Measurements from ENCODE around the gene UBASH3A.

UBASH3A gene

GRCh38 chr21:42440187-42440792, 36.6 kb downstream of the UBASH3A start:
- Histone ChIP-seq H2BK5ac (ENCODE audit: low read length) (no peak overlapping the region), H3K4me1 (ENCODE audit: control insufficient read depth in 2 of 2, insufficient read depth in 1 of 2, low read depth in 1 of 2, low read length in 2 of 2) (no peaks in the 10 kb centered on the region), H3K9ac (ENCODE audit: low read depth, low read length, poor library complexity) (no peak overlapping the region), H3K79me1 (ENCODE audit: low read depth, low read length) (no peaks in the 10 kb centered on the region), H3K27ac (replicated peaks; ENCODE audit: low read length) (no peak overlapping the region), H4K91ac (ENCODE audit: low read depth, low read length, poor library complexity) (no peak overlapping the region), H3K9me3 (replicated peaks in 1 of 2; ENCODE audit: control insufficient read depth in 2 of 2, insufficient read depth in 1 of 2, low read depth in 1 of 2, low read length in 2 of 2) (no peaks in the 10 kb centered on the region), H2BK15ac (ENCODE audit: low read length) (no peak overlapping the region), H2AFZ (ENCODE audit: low read length) (no peak overlapping the region), H4K8ac (ENCODE audit: low read depth, low read length) (no peak overlapping the region), H3K4me2 (ENCODE audit: insufficient read depth, low read length, poor library complexity, severe bottlenecking) (no peak overlapping the region), H3K23ac (ENCODE audit: low read depth, low read length, poor library complexity) (no peak overlapping the region), H3K14ac (ENCODE audit: low read length) (no peak overlapping the region), H3K4ac (ENCODE audit: low read length) (no peak overlapping the region), H3K4me3 (ENCODE audit: low read length in 2 of 2) (peak overlapping the region in 1 of 2 donors; percentile 55), H3K18ac (ENCODE audit: low read length) (peak overlapping the region; percentile 79), H3K36me3 (replicated peaks in 1 of 2; ENCODE audit: control insufficient read depth in 2 of 2, insufficient read depth in 2 of 2, low read length in 2 of 2) (no peaks in the 10 kb centered on the region), H2BK12ac (ENCODE audit: low read length) (no peak overlapping the region), H3K27me3 (ENCODE audit: control insufficient read depth in 3 of 3, insufficient read depth in 3 of 3, low read depth in 1 of 3, low read length in 3 of 3) (peaks cover 0 to 2% (median 0%) of the 10 kb centered on the region in 3 experiments), H2AK5ac (ENCODE audit: low read depth, low read length) (no peak overlapping the region), H2BK120ac (ENCODE audit: low read depth, low read length) (no peak overlapping the region)
- DNase-seq (ENCODE audit: low spot score): no peak
- WGBS, 2 donors (ENCODE audit: extremely low coverage in 2 of 2, insufficient read length in 2 of 2, insufficient replicate concordance in 1 of 2): no CpG with 5 or more reads among the region's 12 CpGs

GRCh38 chr21:42441963-42442362, 38.3 kb downstream of the UBASH3A start:
- Histone ChIP-seq H2AFZ (ENCODE audit: low read length) (no peak overlapping the region), H2BK15ac (ENCODE audit: low read length) (no peak overlapping the region), H3K4me3 (ENCODE audit: low read length in 2 of 2) (no peak overlapping the region), H4K8ac (ENCODE audit: low read depth, low read length) (no peak overlapping the region), H3K9ac (ENCODE audit: low read depth, low read length, poor library complexity) (no peak overlapping the region), H3K4me1 (ENCODE audit: control insufficient read depth in 2 of 2, insufficient read depth in 1 of 2, low read depth in 1 of 2, low read length in 2 of 2) (no peaks in the 10 kb centered on the region), H4K91ac (ENCODE audit: low read depth, low read length, poor library complexity) (no peak overlapping the region), H3K4me2 (ENCODE audit: insufficient read depth, low read length, poor library complexity, severe bottlenecking) (no peak overlapping the region), H2BK120ac (ENCODE audit: low read depth, low read length) (no peak overlapping the region), H3K27me3 (ENCODE audit: control insufficient read depth in 3 of 3, insufficient read depth in 3 of 3, low read depth in 1 of 3, low read length in 3 of 3) (peaks cover 0 to 2% (median 0%) of the 10 kb centered on the region in 3 experiments), H3K9me3 (replicated peaks in 1 of 2; ENCODE audit: control insufficient read depth in 2 of 2, insufficient read depth in 1 of 2, low read depth in 1 of 2, low read length in 2 of 2) (no peaks in the 10 kb centered on the region), H3K18ac (ENCODE audit: low read length) (no peak overlapping the region), H2AK5ac (ENCODE audit: low read depth, low read length) (no peak overlapping the region), H3K14ac (ENCODE audit: low read length) (no peak overlapping the region), H3K23ac (ENCODE audit: low read depth, low read length, poor library complexity) (no peak overlapping the region), H3K27ac (replicated peaks; ENCODE audit: low read length) (no peak overlapping the region), H2BK5ac (ENCODE audit: low read length) (no peak overlapping the region), H3K4ac (ENCODE audit: low read length) (no peak overlapping the region), H3K36me3 (replicated peaks in 1 of 2; ENCODE audit: control insufficient read depth in 2 of 2, insufficient read depth in 2 of 2, low read length in 2 of 2) (no peaks in the 10 kb centered on the region), H2BK12ac (ENCODE audit: low read length) (no peak overlapping the region), H3K79me1 (ENCODE audit: low read depth, low read length) (no peaks in the 10 kb centered on the region)
- WGBS, 2 donors (ENCODE audit: extremely low coverage in 2 of 2, insufficient read length in 2 of 2, insufficient replicate concordance in 1 of 2): no CpG with 5 or more reads among the region's 6 CpGs
- no peak for DNase-seq (ENCODE audit: low spot score)

DNA sequence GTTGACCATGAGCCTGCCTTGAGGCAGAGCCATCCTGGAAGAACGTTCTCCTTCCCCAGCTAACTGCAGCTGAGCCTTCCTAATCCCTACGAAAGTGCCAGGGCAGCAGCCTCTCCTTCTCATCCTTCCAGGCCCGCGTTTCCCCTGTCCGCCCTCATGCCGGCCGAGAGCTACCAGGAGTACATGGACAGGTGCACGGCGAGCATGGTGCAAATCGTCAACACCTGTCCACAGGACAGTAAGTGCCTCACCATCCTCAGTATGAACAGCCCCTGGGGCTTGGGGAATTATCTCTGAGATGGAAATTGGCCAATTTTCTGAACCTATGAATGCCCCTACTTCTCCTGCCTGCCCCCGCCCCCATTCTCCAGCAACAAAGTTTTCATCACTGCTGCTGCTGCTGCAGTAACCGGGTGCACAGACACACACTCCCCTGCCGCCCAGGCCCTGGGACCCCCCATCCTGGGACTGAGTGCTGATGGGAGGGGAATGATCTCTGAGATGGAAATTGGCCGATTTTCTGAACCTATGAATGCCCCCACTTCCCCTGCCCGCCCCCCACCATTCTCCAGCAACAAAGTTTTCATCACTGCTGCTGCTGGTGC, 39.6 kb downstream of the UBASH3A start:
- Histone ChIP-seq H3K4me3 (ENCODE audit: low read length in 2 of 2) (no peak overlapping the region), H2AK5ac (ENCODE audit: low read depth, low read length) (peak overlapping the region; percentile 73), H3K4me2 (ENCODE audit: insufficient read depth, low read length, poor library complexity, severe bottlenecking) (no peak overlapping the region), H2AFZ (ENCODE audit: low read length) (no peak overlapping the region), H3K27ac (replicated peaks; ENCODE audit: low read length) (no peak overlapping the region), H2BK5ac (ENCODE audit: low read length) (peak overlapping the region; percentile 7), H3K79me1 (ENCODE audit: low read depth, low read length) (no peaks in the 10 kb centered on the region), H3K14ac (ENCODE audit: low read length) (no peak overlapping the region), H3K27me3 (ENCODE audit: control insufficient read depth in 3 of 3, insufficient read depth in 3 of 3, low read depth in 1 of 3, low read length in 3 of 3) (peaks cover 0 to 2% (median 0%) of the 10 kb centered on the region in 3 experiments), H3K4me1 (ENCODE audit: control insufficient read depth in 2 of 2, insufficient read depth in 1 of 2, low read depth in 1 of 2, low read length in 2 of 2) (no peaks in the 10 kb centered on the region), H3K36me3 (replicated peaks in 1 of 2; ENCODE audit: control insufficient read depth in 2 of 2, insufficient read depth in 2 of 2, low read length in 2 of 2) (no peaks in the 10 kb centered on the region), H3K4ac (ENCODE audit: low read length) (no peak overlapping the region), H3K23ac (ENCODE audit: low read depth, low read length, poor library complexity) (no peak overlapping the region), H3K9ac (ENCODE audit: low read depth, low read length, poor library complexity) (no peak overlapping the region), H3K9me3 (replicated peaks in 1 of 2; ENCODE audit: control insufficient read depth in 2 of 2, insufficient read depth in 1 of 2, low read depth in 1 of 2, low read length in 2 of 2) (peaks cover 0 to 2% of the 10 kb centered on the region in 2 donors), H2BK15ac (ENCODE audit: low read length) (no peak overlapping the region), H2BK120ac (ENCODE audit: low read depth, low read length) (no peak overlapping the region), H4K8ac (ENCODE audit: low read depth, low read length) (no peak overlapping the region), H4K91ac (ENCODE audit: low read depth, low read length, poor library complexity) (no peak overlapping the region), H2BK12ac (ENCODE audit: low read length) (no peak overlapping the region), H3K18ac (ENCODE audit: low read length) (peak overlapping the region; percentile 35)
- WGBS, 2 donors (ENCODE audit: extremely low coverage in 2 of 2, insufficient read length in 2 of 2, insufficient replicate concordance in 1 of 2): no CpG with 5 or more reads among the region's 15 CpGs
- no peak for DNase-seq (ENCODE audit: low spot score)

- Histone ChIP-seq H2BK15ac (ENCODE audit: low read length) (no peak overlapping the region), H3K36me3 (replicated peaks in 1 of 2; ENCODE audit: control insufficient read depth in 2 of 2, insufficient read depth in 2 of 2, low read length in 2 of 2) (no peaks in the 10 kb centered on the region), H3K23ac (ENCODE audit: low read depth, low read length, poor library complexity) (no peak overlapping the region), H2AFZ (ENCODE audit: low read length) (no peak overlapping the region), H3K9me3 (replicated peaks in 1 of 2; ENCODE audit: control insufficient read depth in 2 of 2, insufficient read depth in 1 of 2, low read depth in 1 of 2, low read length in 2 of 2) (peaks cover 0 to 2% of the 10 kb centered on the region in 2 donors), H3K27ac (replicated peaks; ENCODE audit: low read length) (no peak overlapping the region), H3K4me1 (ENCODE audit: control insufficient read depth in 2 of 2, insufficient read depth in 1 of 2, low read depth in 1 of 2, low read length in 2 of 2) (no peaks in the 10 kb centered on the region), H3K4me3 (ENCODE audit: low read length in 2 of 2) (no peak overlapping the region), H3K14ac (ENCODE audit: low read length) (peak overlapping the region; percentile 64), H2BK12ac (ENCODE audit: low read length) (no peak overlapping the region), H2BK5ac (ENCODE audit: low read length) (peak overlapping the region; percentile 77), H3K4ac (ENCODE audit: low read length) (no peak overlapping the region), H3K4me2 (ENCODE audit: insufficient read depth, low read length, poor library complexity, severe bottlenecking) (no peak overlapping the region), H2BK120ac (ENCODE audit: low read depth, low read length) (no peak overlapping the region), H3K79me1 (ENCODE audit: low read depth, low read length) (no peaks in the 10 kb centered on the region), H2AK5ac (ENCODE audit: low read depth, low read length) (no peak overlapping the region), H3K27me3 (ENCODE audit: control insufficient read depth in 3 of 3, insufficient read depth in 3 of 3, low read depth in 1 of 3, low read length in 3 of 3) (peaks cover 0 to 2% (median 0%) of the 10 kb centered on the region in 3 experiments), H3K18ac (ENCODE audit: low read length) (peak overlapping the region; percentile 44), H3K9ac (ENCODE audit: low read depth, low read length, poor library complexity) (no peak overlapping the region), H4K91ac (ENCODE audit: low read depth, low read length, poor library complexity) (no peak overlapping the region), H4K8ac (ENCODE audit: low read depth, low read length) (peak overlapping the region; percentile 72)
- no peak for DNase-seq (ENCODE audit: low spot score)
- WGBS, 2 donors (ENCODE audit: extremely low coverage in 2 of 2, insufficient read length in 2 of 2, insufficient replicate concordance in 1 of 2): no CpG with 5 or more reads among the region's 34 CpGs
Observed at GRCh38 chr21:42443876-42444744, 40.4 kb downstream of the UBASH3A start.
